CD4-positive, alpha-beta T cell treated with Interleukin-4 for 1 hour (primary cell): ENCODE measurements around the gene CDC14A.
"Not testable (repeated sequence)": the region's sequence is repeated elsewhere in the genome, so short reads cannot be mapped to it uniquely, and the experiment has no call there.

ENCODE experiments used
- DNase-seq, 2 donors: peaks; one replicate each; pipeline ENCODE4 v3.0.0-alpha.2; 2020 to 2022

CDC14A gene, protein sequence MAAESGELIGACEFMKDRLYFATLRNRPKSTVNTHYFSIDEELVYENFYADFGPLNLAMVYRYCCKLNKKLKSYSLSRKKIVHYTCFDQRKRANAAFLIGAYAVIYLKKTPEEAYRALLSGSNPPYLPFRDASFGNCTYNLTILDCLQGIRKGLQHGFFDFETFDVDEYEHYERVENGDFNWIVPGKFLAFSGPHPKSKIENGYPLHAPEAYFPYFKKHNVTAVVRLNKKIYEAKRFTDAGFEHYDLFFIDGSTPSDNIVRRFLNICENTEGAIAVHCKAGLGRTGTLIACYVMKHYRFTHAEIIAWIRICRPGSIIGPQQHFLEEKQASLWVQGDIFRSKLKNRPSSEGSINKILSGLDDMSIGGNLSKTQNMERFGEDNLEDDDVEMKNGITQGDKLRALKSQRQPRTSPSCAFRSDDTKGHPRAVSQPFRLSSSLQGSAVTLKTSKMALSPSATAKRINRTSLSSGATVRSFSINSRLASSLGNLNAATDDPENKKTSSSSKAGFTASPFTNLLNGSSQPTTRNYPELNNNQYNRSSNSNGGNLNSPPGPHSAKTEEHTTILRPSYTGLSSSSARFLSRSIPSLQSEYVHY

DNA sequence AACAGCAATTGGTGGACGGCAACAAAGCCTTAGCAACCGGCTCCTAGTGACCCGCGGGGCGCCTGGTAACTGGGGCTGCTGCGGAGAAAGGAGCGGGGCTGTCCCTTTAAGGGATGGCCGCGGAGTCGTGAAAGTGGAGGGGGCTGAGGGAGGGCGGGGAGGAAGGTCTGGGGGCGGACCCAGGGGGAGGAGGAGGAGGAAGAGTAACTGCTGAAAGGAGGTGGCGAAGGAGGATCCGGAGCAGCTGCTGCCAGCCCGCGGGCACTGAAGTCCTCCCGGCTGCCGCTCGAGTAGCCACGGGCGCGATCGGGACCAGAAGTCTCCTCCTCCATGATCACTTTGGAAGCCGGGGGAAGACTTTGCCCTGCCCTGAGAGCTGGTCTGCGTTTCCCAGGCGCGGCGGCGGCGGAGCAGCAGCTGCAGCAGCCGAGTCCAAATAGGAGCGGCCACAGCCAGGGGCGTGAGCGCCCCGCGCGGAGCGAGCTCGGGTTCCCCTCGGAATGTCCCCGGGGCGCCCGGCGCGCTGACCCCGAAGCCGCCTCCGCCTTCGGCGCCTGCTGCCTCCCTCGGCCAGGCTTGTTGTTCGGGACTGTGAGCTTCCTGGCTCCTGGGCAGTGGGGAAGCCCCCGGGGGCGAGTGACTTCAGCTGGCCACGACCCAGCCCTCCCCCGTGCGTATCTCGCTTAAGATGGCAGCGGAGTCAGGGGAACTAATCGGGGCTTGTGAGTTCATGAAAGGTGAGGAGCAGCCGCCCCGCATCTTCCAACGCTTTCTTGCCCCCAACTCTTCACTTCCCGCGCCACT, at the start of gene CDC14A:
CDC14A (plus strand) TSS at position 240 of the 804 bp plus-strand sequence; CDS start at position 689, 449 bp downstream.
- peak; percentile 89 to 91 for DNase-seq

GRCh38 chr1:100302739-100303138, 49.6 kb upstream of the CDC14A start:
- DNase-seq: no peak

DNA sequence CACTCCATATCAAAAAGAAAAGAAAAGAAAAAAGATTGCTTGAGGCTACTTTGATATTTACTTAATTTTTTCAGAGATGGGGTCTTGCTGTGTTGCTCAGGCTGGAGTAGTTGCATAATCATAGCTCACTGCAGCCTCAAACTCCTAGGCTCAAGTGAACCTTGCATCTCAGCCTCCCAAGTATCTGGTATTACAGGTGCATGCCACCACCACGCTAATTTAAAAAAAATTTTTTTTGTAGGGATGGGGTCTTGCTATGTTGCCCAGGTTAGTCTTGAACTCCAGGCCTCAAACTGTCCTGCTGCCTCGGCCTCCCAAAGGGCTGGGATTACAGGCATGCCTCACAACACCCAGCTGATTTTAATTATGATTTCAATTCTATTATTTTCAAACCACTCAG, 48.1 kb upstream of the CDC14A start:
- no peak for DNase-seq

DNA sequence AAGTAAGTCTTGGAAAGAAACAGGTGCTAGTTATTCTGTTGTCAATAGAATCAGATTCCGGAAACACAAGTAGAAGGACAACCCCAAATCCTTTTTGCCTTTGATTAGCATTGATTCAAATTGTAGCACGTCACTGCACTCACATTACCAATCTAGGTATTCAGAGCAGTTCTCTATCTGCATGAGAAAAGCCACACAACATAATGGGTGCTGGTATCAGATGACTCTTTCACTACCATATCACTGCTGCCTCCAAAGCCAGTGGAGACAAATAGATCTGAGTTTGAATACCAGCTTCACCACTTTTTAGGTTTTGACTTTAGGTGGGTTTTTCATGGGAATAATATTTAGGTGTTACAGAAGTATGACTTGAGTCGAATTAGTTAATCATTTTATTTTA, 47.4 kb upstream of the CDC14A start:
- DNase-seq: no peak

GRCh38 chr1:100305954-100306353, 46.4 kb upstream of the CDC14A start:
- DNase-seq: no peak

DNA sequence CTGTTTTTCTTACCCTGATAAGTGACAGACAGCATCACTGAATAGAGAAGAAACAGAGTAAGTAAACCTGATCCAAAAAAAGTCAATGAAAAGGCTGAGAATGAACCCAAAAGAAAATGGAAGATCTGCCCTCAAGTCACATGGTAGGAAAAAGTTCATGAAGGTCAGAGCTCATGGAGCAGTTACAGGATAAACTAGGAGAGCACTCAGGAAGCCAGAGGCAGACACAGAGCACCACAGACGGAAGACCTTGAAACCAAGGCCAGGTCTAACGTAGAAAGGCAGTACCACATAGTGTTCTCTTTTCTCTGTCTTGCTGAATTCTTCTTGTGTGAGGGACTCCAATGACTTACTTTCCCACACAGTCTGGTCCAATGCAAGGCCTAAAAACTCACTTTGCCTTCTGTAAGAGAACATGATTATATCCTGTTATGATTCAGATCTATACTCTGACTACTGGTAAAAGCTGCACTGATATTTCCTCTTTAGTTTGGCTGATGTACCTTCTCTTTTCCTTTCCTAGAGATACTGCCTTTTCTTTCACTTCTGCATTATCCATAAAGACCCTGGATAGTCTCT, 45.5 kb upstream of the CDC14A start:
- DNase-seq: no peak

- no peak for DNase-seq
These were observed 43.5 kb upstream of the CDC14A start for GRCh38 chr1:100308777-100309176.

DNA sequence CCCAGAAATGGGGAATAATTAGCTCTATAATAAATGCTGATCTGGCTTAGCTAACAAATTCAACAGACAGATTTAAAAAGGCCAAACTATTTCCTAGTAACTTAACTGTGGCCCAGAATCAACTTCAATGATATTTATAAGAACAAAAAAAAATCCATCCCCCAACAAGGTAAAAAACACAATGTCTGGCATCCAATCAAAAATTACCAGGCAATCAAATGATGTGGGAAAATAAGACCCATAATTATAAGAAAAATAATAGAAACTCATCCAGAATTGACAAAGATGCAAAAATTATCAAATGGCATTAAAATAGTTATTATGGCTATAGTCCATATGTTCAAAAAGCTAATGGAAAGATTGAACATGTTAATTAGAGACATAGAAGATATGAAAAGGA, 42.4 kb upstream of the CDC14A start:
- DNase-seq: no peak

- DNase-seq: no peak
These were observed 38.9 kb upstream of the CDC14A start for GRCh38 chr1:100313382-100313781.

GRCh38 chr1:100316622-100317021, 35.7 kb upstream of the CDC14A start:
- DNase-seq: no peak

DNA sequence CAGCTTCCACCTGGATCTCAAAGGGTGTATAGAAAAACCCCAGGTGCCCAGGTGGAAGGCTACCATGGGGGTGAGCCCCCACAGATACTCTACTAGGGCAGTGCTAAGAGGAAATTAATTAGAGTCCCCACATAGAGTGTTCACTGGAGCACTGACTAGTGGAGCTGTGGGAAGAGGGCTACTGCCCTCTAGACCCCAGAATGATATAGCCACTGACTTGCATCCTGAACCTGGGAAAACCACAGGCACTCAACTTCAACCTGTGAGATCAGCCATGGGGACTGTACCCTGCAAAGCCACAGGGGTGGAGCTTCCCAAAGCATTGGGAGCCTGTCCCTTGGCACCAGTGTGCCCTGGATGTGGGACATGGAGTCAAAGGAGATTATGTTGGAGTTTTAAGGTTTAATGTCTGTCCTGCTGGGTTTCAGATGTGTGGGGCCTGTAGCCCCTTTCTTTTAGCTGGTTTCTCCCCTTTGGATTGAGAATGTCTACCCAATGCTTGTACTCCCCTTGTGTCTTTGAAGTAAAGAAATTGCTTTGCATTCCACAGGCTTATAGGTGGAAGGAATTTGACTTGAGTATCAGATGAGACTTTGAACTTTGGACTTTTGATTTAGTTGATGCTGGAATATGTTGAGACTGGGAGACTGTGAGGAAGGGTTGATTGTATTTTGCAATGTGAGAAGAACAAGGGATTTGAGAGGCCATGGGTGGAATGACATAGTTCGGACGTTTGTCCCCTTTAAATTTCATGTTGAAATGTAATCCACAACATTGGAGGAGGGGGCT, 31.8 kb upstream of the CDC14A start:
- DNase-seq: no peak

DNA sequence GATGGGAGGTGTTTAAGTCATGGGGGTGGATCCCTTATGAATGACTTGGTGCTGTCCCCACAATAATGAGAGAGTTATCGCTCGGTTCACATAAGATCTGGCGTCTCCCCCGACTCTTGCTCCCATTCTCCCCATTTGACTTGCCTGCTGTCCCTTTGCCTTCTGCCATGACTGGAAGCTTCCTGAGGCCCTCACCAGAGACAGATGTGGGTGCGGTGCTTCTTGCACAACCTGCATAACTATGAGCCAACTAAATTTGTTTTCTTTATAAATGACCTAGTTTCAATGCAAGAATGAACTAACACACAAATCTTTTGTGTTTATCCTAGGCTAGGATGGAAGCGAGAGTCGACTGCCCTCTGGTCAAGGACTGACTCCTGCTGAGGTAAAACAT, 31.2 kb upstream of the CDC14A start:
- no peak for DNase-seq

- DNase-seq: no peak
These were observed 30.8 kb upstream of the CDC14A start for GRCh38 chr1:100321506-100321905.

- no peak for DNase-seq
These were observed 29.7 kb upstream of the CDC14A start for GRCh38 chr1:100322436-100323211.

GRCh38 chr1:100323419-100324106, 28.7 kb upstream of the CDC14A start:
- DNase-seq: no peak

DNA sequence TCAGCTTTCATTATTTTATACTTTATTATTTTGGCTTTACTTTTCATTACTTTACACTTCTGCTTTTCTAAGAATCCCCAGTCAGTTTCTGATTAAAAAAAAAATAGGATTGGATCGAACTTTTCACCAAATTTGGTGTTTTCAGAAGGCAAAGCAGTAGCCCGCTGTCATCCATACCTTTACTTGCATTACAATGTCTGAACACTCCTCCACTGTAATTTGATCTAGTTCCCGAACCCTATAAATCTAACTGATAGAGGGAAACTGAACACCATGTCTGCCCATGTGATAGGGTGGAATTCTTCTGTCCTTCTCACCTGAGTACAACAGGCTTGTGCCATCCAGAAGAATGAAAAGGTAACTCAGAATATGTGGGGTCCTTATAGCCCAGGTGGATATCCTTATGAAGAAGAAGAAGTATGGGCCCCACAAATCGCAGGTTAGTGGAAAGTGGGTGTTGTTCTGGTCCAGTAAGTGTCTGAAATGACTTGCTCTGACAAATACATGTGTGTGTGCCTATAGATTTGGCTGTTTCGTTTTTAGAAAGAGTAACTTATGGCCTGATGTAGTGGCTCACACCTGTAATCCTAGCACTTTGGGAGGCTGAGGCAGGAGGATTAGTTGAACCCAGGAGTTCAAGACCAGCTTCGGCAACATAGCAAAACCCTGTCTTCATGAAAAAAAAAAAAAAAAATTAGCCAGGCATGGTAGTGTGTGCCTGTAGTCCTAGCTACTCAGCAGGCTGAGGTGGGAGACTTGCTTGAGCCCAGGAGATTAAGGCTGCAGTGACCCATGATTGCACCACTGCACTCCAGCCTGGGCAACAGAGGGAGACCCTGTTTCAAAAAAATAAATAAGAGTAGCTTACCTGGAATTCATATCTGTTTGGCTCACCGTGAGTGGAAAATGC, 26.6 kb upstream of the CDC14A start:
- DNase-seq: no peak

GRCh38 chr1:100326325-100326670, 26.0 kb upstream of the CDC14A start:
- DNase-seq: not testable (repeated sequence)

DNA sequence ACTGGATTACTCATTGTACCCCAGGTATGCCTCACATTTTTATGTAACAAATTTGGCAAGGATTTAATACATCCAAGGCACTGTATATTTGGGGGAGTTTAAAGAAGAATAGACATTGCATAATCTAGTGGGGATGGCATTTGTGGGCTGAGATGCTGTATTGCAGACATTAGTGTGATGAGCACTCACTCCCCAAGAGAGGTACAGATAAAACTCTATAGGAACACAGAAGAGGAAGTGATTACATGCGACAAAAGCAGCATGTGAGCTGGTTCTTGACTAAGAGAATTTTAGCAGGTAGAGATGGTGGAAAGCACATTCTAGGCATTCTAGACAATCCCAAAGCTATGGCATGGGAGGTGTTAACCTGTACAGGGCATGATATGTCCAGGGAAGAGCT, 24.2 kb upstream of the CDC14A start:
- DNase-seq: no peak

GRCh38 chr1:100331146-100331545, 21.2 kb upstream of the CDC14A start:
- DNase-seq: not testable (repeated sequence)

DNA sequence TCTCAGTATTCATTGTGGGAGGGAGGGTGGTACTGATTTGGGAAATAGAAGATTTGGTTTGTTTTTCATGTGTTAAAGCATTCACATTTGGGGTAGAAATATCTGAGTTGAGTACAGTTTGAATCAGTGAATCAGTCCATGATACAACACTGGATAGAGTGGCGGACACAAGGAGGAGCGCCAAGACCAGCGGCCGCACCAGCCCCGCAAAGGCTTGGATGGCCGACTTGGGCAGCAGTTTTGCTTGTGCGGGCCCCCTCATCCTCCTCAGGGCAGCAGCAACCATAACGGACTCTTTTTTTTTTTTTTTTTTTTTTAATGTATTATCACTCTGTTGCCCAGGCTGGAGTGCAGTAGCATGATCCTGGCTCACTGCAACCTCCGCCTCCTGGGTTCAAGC, 20.0 kb upstream of the CDC14A start:
- DNase-seq: no peak
